Measurements from ENCODE around the gene NEURL1.

The NEURL1 gene

DNA sequence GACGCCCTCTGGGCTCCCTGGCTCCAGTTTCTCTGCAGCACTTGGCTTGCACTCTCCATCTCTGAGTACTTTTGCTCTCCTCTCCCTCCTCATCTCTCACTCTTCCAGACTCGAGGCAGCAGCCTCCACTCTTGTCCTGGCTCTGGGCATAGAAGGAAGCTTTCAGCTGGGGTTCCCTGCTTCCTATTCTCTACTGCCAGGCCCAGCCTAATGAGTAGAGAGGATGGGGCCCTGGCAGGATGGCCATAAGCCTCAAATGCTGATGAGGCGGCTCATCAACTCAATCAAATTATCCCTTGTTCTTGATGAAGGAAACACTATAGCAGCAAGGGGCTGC, 55.8 kb downstream of the NEURL1 start:
- Mint-ChIP-seq H3K4me3 (no peak overlapping the region), H3K27me3 (peaks cover 7% of the 10 kb centered on the region), H3K27ac (no peak overlapping the region), H3K9me3 (no peaks in the 10 kb centered on the region), H3K4me1 (ENCODE audit: low read depth) (peaks cover 10% of the 10 kb centered on the region), H3K36me3 (ENCODE audit: low read depth) (no peaks in the 10 kb centered on the region)
- no peak for DNase-seq

DNA sequence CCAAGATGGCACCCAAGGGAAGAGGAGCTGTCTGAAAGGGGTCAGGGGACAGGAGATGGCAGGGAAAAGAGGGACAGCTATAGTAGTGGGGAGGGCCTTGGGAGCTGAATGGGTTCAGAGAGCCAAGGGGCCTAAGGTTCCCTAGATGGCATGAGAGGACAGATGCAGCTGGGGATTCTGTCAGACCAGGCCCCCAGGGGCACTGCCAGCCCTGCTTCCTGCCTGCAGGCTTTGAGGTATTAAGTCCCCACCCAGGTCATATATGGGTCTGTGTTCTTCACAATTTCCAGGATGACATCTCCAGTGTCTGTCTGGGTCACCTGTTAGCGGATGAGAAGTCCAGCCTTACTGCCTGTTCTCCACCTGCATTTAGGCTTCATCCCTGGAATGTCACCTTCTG, 56.7 kb downstream of the NEURL1 start:
- DNase-seq, result no peak
- Mint-ChIP-seq H3K36me3 (ENCODE audit: low read depth) (no peaks in the 10 kb centered on the region), H3K4me1 (ENCODE audit: low read depth) (peaks cover 17% of the 10 kb centered on the region), H3K27ac (no peak overlapping the region), H3K27me3 (peaks cover 13% of the 10 kb centered on the region), H3K4me3 (no peak overlapping the region), H3K9me3 (no peaks in the 10 kb centered on the region)

DNA sequence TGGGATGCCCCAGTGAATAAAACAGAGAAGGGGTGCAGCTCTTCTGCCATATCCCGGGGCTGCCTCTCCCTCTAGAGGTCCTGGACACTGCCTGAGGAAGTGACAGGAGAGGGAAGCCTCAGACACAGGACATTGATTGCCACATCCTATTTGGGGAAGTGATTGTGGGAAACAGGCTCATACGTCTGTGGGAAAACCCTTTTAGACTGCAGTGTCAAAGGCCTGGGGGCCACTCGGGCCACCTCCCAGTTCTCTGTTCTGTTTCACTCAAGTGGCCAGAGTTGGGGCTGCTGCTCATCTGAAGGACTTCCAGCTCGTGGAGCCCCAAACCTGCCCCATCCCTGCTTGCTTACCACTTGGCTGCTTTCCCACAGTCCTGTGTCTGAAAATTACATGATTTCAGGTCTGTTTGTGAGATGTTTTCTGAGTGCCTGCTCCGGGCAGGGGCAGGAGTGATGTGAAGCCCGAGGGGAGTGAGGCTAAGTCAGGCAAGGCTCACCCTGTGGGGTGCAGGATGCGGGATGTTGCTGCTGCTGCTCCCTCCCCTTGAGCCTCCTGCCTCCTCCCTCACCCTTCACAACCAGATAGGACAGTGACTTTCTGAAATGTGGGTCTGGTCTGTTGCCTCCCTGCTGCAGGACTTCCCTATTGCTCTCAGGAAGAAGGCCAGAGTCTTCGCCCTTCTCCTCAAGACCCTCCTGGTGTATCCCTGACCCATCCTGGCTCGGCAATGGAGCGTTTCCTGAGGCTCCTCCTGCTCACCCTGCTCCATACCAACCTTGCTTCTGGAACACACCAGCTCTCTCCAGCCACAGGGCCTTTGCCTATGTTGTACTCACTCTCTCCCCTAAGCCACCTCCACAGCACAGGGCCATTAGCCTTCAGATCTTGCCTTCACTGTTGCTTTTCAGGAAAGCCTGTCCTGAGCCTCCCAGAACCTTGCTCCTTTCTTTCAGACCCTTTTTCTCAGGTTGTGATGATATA, 58.4 kb downstream of the NEURL1 start:
- peaks cover 29% of the 10 kb centered on the region for H3K27me3 Mint-ChIP-seq
- H3K4me1 Mint-ChIP-seq (ENCODE audit: low read depth), result peaks cover 20% of the 10 kb centered on the region
- no peak overlapping the region for H3K27ac Mint-ChIP-seq
- H3K36me3 Mint-ChIP-seq (ENCODE audit: low read depth), result no peaks in the 10 kb centered on the region
- no peak overlapping the region for H3K4me3 Mint-ChIP-seq
- DNase-seq, result peak; percentile 20
- H3K9me3 Mint-ChIP-seq, result no peaks in the 10 kb centered on the region

DNA sequence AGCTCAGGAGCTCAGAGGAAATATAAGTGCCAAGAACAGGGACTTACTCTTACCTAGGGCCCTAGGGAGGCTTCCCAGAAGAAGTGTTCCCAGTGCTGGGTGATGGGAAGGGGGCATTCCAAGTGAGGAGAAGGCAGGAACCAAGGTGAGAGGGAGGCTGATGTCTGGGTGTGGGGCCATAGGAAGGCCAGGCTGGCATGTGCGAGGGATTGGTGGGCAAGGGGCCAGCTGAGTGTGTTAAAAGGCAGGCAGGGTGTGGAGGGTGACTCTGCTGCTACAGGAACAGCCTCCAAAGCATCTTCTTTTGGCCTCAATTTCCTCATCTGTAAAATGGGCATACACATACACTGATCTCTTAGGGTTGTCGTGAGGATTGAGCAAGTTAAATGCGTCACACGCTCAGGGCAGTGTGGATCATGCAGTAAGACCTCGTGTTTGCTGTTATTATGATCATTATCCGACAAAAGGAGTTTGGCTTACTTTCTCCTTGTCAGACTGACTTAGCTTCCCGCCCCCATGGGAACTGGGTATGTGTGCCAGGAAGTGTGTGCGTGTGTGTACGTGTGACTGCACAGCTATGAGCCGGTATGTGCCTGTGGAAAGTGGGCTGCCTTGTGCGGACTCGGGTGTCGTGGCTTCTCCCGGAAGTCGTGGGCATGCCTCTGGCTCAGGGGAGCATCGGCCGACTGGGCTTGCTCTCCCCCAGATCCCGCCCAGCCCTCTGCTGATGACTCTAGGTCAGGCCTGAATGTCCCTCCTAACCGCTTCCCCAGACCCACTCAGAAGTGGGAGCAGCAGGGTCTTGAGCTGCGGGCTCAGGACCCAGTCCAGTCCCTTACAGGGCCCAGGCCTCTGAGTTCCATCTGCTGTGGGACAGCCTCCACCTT, 59.6 kb downstream of the NEURL1 start:
- H3K4me1 Mint-ChIP-seq (ENCODE audit: low read depth), result peaks cover 20% of the 10 kb centered on the region
- H3K27me3 Mint-ChIP-seq, result peaks cover 41% of the 10 kb centered on the region
- H3K27ac Mint-ChIP-seq, result no peak overlapping the region
- H3K4me3 Mint-ChIP-seq, result no peak overlapping the region
- peak; percentile 21 for DNase-seq
- no peaks in the 10 kb centered on the region for H3K9me3 Mint-ChIP-seq
- no peaks in the 10 kb centered on the region for H3K36me3 Mint-ChIP-seq (ENCODE audit: low read depth)

DNA sequence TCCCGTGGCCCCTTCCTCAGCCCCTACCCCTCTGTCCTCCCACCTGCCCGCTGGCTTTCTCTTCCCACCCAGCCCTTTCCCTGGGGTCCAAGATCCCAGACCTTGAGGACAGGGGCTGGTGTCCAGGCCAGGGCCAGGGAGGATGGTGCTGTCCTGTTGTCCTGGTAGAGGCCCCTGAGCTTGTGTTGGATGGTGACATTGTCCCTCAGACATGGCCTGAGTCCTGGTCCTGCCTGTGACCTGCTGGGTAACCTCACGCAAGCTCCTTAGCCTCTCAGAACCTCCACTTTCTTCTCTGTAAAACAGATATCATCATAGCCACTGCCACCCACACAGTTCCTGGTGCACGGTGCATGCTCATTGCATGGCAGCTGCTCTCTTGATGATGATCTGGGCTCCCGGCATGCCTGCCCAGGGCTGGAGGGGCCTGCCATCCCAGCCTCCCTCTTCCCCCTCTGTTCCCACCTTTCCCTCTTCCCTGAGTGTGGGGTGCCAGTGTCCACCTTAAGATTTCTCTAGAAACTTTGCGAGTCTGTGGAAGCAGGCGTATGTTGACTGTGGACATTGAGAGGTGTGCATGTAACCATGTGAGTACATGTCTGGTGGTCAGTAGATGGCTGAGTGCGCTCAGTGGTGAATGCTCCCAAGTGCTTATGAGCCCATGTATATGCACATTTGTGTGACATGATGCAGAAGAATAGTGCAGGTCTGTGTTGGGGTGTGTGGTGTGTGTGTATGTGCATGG, 60.4 kb downstream of the NEURL1 start:
- no peaks in the 10 kb centered on the region for H3K9me3 Mint-ChIP-seq
- H3K4me1 Mint-ChIP-seq (ENCODE audit: low read depth), result peaks cover 20% of the 10 kb centered on the region
- DNase-seq, result peak; percentile 57
- H3K27me3 Mint-ChIP-seq, result peaks cover 49% of the 10 kb centered on the region
- peak overlapping the region; percentile 77 for H3K27ac Mint-ChIP-seq
- no peaks in the 10 kb centered on the region for H3K36me3 Mint-ChIP-seq (ENCODE audit: low read depth)
- H3K4me3 Mint-ChIP-seq, result no peak overlapping the region

DNA sequence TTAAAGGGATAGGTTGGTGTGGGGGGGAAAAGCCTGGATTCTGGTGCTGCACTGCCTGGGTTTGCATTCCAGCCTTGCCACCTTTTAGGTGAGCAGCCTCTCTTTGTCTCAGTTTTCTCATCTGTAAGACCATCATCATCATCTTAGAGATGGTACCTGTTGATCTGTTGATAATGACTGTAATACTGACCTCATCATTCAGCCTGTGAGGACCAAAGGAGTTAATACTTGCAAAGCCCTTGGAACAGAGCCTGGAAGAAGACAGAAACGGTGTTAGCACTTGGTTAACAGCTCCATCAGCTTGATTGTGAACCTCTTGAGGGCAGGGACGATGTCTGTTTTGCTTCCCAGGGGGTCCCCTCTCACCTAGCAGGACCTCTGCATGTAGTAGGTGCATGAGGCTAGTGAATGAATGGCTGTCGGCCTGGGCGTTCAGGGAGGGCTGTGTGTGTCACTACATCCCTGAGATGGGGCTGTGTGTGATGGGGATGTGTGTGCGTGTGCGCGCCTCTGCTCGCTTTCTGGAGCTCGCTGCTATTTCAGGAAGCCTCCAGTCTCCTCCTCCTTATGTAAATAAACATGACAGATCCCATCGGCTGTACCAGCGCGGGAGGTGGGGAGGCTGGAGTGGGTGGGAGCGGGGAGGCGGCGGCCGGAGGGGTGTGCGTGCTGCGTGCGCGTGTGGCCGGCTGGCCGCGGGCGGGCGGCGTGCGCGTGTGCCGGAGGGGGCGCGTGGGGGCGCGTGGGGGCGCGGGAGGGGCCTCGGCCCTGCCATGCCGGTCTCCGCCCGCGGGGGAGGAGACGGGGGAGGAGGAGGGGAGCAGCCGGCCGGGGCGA, 61.2 kb downstream of the NEURL1 start:
- peaks cover 57% of the 10 kb centered on the region for H3K27me3 Mint-ChIP-seq
- no peaks in the 10 kb centered on the region for H3K36me3 Mint-ChIP-seq (ENCODE audit: low read depth)
- H3K4me3 Mint-ChIP-seq, result peak overlapping the region; percentile 69
- peaks cover 20% of the 10 kb centered on the region for H3K4me1 Mint-ChIP-seq (ENCODE audit: low read depth)
- H3K27ac Mint-ChIP-seq, result no peak overlapping the region
- no peaks in the 10 kb centered on the region for H3K9me3 Mint-ChIP-seq
- peak; percentile 38 for DNase-seq

DNA sequence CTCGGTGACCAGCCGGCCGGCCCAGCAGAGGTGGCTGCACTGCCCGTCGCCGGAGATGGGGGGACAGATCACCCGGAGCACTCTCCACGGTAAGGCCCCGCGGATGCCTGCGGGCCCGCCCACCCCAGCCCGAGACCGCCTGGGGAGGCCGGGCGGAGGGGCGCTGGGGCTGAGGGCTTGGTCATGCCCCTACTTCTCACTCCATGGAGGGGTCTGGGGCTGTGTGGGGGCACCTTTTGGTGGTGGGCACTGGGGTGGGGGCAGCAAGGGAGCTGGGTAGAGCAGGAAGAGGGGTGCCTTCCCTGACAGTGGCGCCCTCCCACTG, 61.8 kb downstream of the NEURL1 start:
- DNase-seq, result no peak
- Mint-ChIP-seq H3K27ac (no peak overlapping the region), H3K4me3 (peak overlapping the region; percentile 54), H3K4me1 (ENCODE audit: low read depth) (peaks cover 20% of the 10 kb centered on the region), H3K9me3 (no peaks in the 10 kb centered on the region), H3K36me3 (ENCODE audit: low read depth) (no peaks in the 10 kb centered on the region), H3K27me3 (peaks cover 62% of the 10 kb centered on the region)

DNA sequence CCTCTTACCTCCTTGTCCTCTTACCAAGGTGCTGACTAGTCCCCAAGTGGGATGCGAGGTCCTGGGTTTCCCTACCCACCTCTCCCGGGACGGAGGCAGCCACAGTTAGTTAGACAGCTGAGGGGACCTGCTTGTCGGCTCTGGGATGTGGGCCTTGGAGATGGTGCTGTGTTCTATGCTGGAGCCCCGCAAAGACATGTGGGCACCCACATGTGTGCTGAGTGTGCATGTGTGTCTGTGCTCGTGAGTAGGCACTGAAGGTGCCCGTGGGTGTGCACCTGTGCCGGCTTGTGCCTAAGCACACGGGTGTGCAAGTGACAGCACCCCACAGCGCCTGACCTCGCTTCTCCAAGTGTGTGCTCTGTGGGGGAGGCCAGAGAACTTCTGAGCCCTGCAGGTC, 62.2 kb downstream of the NEURL1 start:
- DNase-seq, result no peak
- H3K4me3 Mint-ChIP-seq, result peak overlapping the region; percentile 54
- no peaks in the 10 kb centered on the region for H3K9me3 Mint-ChIP-seq
- H3K27me3 Mint-ChIP-seq, result peaks cover 65% of the 10 kb centered on the region
- no peaks in the 10 kb centered on the region for H3K36me3 Mint-ChIP-seq (ENCODE audit: low read depth)
- H3K4me1 Mint-ChIP-seq (ENCODE audit: low read depth), result peaks cover 20% of the 10 kb centered on the region
- H3K27ac Mint-ChIP-seq, result no peak overlapping the region

DNA sequence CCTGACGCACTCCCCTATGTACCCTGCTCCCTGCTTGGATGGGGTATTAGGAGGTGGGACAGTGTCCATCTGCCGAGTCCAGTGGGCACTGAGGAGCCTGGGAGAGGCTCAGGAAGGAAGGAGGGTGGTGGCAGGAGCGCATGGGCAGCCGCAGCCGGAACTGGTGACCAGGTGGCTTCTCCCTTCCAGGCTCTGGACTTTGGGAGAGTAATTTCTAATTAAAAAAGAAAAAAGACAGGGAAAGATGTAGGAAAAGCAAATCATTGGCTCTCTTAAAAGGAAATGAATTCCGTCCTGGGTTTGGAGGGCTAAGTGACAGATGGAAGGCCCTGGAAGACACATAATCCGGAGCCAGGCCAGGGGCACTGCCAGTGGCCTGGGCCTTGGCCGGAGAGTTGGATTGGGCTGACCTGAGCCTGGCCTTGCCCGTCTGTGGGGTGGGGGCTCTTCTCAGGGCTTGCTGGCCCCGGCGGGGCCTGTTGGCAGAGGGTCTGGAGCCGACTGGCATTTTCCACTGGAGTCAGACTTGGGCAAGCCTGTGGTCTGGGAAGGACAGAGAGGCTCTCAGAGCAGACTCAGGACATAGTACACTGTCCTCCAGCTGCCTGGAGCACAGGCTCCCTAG, 63.0 kb downstream of the NEURL1 start:
- peaks cover 65% of the 10 kb centered on the region for H3K27me3 Mint-ChIP-seq
- H3K4me1 Mint-ChIP-seq (ENCODE audit: low read depth), result peaks cover 20% of the 10 kb centered on the region
- no peak overlapping the region for H3K4me3 Mint-ChIP-seq
- no peaks in the 10 kb centered on the region for H3K36me3 Mint-ChIP-seq (ENCODE audit: low read depth)
- H3K27ac Mint-ChIP-seq, result no peak overlapping the region
- DNase-seq, result no peak
- no peaks in the 10 kb centered on the region for H3K9me3 Mint-ChIP-seq

DNA sequence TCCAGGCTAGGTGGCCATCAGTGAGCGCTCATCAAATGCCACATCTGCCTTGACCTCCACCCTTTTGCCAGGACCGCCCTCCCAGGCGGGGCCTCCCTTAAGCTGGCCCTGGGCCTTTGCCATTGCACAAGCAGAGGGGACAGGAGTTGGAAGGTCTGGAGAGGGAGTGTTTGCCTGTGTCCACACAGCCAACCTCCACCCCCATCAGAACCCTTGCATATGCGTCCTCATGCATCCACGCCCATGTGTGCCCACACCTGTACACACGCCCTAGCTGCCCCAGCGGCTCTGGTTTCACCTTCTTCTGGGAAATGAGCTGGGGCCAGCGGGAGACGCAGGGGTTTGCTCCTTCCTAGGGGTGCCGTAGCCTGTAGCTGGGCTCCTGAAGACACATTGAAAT, 64.0 kb downstream of the NEURL1 start:
- no peak for DNase-seq
- Mint-ChIP-seq H3K36me3 (ENCODE audit: low read depth) (no peaks in the 10 kb centered on the region), H3K4me1 (ENCODE audit: low read depth) (peaks cover 20% of the 10 kb centered on the region), H3K4me3 (no peak overlapping the region), H3K27me3 (peaks cover 65% of the 10 kb centered on the region), H3K9me3 (no peaks in the 10 kb centered on the region), H3K27ac (no peak overlapping the region)

DNA sequence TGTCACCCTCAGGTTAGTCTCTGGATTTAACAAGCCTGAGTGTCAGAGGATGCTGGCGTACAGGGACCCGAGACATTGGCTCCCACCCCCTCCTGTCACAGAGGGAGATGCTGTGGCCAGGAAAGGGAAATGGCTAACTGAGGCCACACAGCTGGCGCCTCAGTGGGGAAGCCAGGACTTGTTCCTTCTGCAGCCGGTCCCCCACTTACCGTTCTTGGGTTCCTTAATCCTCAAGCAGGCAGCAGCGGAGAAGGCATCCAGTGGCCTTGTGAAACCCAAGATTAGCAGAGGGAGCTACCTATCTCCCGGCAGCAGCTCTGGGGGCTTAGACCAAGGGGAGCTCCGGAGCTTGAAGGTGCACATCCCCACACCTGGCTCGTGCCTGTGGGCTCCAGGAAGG, 65.4 kb downstream of the NEURL1 start:
- H3K4me1 Mint-ChIP-seq (ENCODE audit: low read depth), result peaks cover 14% of the 10 kb centered on the region
- no peak overlapping the region for H3K4me3 Mint-ChIP-seq
- peaks cover 62% of the 10 kb centered on the region for H3K27me3 Mint-ChIP-seq
- no peaks in the 10 kb centered on the region for H3K36me3 Mint-ChIP-seq (ENCODE audit: low read depth)
- no peak overlapping the region for H3K27ac Mint-ChIP-seq
- no peak for DNase-seq
- H3K9me3 Mint-ChIP-seq, result no peaks in the 10 kb centered on the region

DNA sequence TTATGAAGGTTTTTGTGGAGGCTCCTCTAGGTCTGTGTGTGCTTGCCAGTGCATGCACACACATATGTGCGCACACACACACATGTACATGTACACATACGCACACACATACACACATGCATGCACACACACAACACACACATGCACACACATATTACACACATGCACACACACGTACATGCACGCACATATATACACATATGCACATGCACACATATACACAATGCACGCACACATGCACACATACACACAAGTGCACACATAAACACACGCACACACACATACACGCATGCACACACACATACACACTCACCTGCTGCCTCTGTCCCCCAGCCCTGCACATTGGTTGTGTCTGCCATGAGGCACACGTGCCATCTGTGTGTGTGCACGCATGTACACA, 66.3 kb downstream of the NEURL1 start:
- no peak overlapping the region for H3K27ac Mint-ChIP-seq
- H3K4me3 Mint-ChIP-seq, result no peak overlapping the region
- H3K9me3 Mint-ChIP-seq, result no peaks in the 10 kb centered on the region
- peaks cover 53% of the 10 kb centered on the region for H3K27me3 Mint-ChIP-seq
- no peaks in the 10 kb centered on the region for H3K36me3 Mint-ChIP-seq (ENCODE audit: low read depth)
- H3K4me1 Mint-ChIP-seq (ENCODE audit: low read depth), result peaks cover 5% of the 10 kb centered on the region
- DNase-seq, result no peak

DNA sequence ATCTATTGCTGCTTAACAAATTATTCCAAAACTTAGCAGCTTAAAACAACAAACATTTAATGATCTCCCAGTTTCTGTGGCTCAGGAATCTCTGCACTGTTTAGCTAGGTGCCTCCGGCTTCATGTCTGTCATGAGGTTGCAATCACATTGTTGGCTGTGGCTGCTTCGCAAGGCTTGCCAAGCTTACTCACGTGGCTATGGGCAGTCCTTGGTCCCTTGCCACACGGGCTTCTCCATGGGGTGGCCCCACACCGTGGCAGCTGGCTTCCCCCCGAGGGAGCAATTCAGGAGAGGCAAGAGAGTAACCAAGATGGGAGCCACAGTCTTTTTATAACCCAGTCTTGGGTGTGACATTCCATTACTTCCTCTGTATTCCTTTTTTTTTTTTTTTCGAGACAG, 67.4 kb downstream of the NEURL1 start:
- Mint-ChIP-seq H3K27me3 (peaks cover 47% of the 10 kb centered on the region), H3K27ac (no peak overlapping the region), H3K4me3 (no peak overlapping the region), H3K9me3 (no peaks in the 10 kb centered on the region), H3K4me1 (ENCODE audit: low read depth) (no peaks in the 10 kb centered on the region), H3K36me3 (ENCODE audit: low read depth) (no peaks in the 10 kb centered on the region)
- DNase-seq, result no peak

Measured in activated T-cell treated with anti-CD3 and anti-CD28 coated beads, Interleukin-2, amount 50 U/mL, for 24 hours (primary cell).